NCI-H2196 (cell line): Measurements from ENCODE around the gene TIMM17A.
"Not testable (repeated sequence)": the region's sequence is repeated elsewhere in the genome, so short reads cannot be mapped to it uniquely, and the experiment has no call there.

Experiments
- DNase-seq: peaks from one replicate; lab custom pipeline; 2025; ENCODE audit not compliant: unreplicated experiment; lab: John Stamatoyannopoulos, UW

Gene TIMM17A

DNA sequence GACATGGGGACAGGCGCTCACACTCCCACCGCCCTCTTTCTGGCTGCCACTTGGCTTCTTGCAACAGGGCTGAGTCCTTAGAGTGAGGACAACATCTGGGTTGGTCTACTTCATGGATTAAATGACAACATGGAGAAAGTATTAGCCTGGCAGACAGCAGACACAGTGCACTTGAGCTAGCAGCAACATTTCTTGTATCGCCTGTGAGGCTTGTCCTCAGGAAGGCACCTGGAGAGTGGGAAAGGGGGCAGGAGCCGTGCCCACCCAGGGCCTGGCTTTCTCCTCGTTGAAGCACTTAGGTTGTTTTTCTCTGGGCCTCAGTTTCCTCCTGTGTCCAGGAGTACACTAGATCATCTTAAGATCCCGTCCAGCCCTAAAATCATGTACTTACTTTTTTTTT, 58.8 kb downstream of the TIMM17A start:
- DNase-seq = no peak

DNA sequence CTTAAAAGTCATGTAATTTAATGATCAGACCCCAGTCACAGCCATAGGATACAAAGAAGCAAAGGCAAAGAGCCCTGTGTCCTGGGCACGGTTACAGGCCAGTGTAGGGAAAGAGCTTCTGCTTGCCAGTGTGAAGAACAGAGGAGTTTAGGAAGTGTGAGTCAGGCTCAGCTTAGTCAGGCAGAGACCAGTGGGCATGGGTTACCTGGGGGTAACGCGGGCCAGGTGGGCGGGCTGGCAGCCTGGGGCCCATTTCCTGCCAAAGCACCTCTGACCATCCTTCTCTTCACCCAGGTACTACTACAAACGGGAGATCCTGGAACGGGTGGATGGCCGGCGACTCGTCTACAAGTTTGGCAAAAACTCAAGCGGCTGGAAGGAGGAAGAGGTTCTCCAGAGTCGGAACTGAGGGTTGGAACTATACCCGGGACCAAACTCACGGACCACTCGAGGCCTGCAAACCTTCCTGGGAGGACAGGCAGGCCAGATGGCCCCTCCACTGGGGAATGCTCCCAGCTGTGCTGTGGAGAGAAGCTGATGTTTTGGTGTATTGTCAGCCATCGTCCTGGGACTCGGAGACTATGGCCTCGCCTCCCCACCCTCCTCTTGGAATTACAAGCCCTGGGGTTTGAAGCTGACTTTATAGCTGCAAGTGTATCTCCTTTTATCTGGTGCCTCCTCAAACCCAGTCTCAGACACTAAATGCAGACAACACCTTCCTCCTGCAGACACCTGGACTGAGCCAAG, 59.8 kb downstream of the TIMM17A start:
- no peak for DNase-seq

DNA sequence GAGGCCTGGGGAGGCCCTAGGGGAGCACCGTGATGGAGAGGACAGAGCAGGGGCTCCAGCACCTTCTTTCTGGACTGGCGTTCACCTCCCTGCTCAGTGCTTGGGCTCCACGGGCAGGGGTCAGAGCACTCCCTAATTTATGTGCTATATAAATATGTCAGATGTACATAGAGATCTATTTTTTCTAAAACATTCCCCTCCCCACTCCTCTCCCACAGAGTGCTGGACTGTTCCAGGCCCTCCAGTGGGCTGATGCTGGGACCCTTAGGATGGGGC, 60.3 kb downstream of the TIMM17A start:
- DNase-seq = no peak

DNA sequence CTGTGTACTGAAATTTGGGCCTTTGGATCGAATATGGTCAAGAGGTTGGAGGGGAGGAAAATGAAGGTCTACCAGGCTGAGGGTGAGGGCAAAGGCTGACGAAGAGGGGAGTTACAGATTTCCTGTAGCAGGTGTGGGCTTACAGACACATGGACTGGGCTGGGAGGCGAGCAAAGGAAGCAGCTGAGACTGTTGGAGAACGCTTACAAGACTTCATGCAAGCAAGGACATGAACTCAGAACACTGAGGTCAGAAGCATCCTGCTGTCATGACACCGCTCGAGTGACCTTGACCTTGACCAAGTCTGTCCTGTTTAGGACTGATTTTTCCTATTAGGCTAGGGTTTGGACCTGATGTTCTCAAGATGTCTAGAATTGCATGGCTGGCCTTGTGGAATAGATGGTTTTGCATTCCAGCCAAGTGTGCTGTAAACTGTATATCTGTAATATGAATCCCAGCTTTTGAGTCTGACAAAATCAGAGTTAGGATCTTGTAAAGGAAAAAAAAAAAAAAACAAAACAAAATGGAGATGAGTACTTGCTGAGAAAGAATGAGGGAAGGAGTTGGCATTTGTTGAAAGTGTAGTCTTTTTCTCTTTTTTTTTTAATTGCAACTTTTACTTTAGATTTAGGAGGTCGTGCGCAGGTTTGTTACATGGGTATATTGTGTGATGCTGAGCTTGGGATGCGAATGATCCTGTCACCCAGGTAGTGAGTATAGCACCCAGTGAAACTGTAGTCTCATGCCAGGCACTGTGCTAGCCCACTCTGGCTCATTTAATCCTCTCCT, 60.9 kb downstream of the TIMM17A start:
- DNase-seq = no peak

DNA sequence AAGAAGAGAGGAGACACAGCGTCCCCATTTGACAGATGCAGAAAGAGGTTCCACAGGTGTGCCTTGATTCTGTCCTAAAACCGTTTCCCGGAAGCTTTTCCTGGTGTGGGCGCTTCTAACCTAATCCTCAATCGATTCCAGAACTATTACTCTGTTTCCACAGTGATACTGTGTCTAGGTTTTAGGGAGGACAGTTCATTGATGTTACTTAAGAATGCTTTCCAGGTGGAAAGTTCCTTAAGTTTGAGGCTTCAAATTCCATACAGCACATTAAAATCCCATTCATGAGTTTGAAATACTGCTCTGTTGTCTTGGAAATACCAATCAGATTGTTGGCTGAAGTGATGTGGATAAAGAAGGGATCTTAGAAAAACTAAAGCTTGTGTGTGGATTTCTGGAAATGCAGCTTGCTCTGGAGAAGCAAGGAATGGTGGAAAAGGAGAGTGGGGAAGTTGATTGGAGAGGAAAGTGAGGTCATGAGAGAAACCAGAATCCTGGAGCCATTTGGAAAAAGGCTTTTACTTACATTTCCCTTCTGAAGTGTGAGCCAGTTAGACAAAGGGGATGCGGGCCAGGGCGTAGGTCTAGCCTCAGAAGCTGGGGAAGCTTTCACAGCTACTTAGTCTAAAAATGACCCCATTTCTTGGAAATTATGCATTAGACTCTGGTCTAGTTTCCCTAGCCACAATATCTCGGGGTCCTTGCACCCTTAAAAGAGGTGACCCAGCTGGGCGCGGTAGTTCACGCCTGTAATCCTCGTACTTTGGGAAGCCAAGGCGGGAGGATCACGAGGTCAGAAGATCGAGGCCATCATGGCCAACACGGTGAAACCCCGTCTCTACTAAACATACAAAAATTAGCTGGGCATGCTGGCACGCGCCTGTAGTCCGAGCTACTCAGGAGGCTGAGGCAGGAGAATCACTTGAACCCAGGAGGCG, 61.8 kb downstream of the TIMM17A start:
- no peak for DNase-seq

DNA sequence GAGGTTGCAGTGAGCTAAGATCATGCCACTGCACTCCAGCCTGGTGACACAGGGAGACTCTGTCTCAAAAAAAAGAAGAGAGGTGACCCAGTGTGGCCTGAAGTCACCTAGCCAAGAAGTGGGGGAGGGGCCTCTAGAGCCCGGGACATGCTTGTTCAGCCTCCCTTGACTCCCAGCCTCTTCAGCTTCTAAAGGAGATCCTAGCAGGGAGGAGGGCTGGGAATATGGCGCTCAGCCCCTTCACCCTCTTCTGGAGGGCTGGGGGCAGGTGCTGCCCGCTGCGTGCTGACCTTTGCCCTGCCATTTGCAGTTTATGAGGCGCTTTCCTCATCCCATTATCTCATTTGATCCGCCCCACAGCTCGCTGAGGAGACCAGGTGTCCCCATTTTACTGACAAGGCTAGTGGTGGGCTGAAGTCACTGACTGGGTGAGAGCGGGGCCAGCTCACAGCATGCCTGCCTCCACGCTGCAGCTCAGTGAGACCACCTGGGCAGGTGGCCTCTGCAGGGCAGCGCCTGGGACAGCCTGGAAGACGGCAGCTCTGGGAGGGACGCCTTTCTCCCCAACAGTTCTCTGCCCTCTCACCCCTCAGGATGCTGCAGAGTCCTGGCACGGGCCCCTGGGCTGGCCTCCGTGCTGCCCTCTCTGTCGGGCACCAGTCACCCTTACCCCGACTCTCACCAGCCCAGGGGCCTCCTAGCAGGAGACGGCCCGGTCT, 62.6 kb downstream of the TIMM17A start:
- DNase-seq = peak; percentile 61

DNA sequence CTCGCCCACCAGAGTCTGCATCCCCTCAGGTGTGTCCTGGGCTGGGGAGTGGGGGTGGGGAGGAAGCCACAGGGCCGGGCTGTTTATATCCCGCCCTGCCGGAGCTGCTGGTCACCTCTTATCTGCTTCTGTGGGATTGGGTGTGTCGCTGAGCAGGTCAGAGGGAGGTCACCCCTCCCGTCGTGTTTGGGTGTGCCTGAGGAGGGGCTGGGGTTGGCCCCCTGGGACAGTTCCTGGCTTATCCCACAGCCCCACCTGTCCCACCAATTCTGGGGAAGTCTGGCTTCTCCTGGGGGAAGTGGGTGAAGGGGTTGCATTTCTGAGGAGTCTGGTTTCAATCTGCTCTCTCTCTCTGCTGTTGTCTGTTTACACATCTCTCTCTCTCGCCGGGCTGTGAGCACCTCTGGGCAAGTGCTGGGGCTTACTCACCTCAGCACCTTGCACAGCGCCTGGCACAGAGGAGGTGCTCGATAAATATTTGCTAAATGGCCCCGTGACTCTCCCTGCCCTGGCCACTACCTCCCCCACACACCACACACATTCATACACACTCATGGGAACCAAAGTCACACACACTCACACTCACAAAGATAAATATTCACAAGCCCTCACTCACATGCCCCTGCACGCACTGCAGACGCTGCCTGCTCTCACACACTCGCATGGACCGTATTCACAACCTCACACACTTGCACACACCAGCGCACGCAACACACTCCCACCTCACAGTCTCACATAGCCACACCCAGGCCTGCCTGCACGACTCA, 63.3 kb downstream of the TIMM17A start:
- DNase-seq = peak; percentile 88

DNA sequence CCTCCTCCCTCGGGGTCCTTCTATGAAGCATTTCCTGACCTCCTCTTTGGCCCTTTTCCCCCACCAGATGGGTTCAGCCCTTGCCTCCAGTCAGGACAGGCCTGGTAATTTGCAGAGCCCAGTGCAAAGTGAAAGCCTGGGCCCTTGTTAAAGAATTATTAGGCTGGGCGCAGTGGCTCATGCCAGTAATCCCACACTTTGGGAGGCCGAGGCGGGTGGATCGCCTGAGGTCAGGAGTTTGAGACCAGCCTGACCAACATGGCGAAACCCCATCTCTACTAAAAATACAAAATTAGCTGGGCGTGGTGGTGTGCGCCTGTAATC, 63.9 kb downstream of the TIMM17A start:
- not testable (repeated sequence) for DNase-seq
